ENCODE results near the gene CHAF1B.

Gene CHAF1B

GRCh38 chr21:36454093-36454531 lies 68.9 kb downstream of the CHAF1B start:
- H2AFZ ChIP-seq (ENCODE audit: low read depth, low read length) = no peak overlapping the region

GRCh38 chr21:36454706-36455105 lies 69.5 kb downstream of the CHAF1B start:
- H3K79me2 ChIP-seq (ENCODE audit: low read length) = no peaks in the 10 kb centered on the region
- no peaks in the 10 kb centered on the region for H3K4me1 ChIP-seq (ENCODE audit: low read length)
- no peak for TF ChIP-seq EZH2phosphoT487 (IDR thresholded peaks at IDR 0.05; ENCODE audit: low read depth)
- TF ChIP-seq, protein P1, sequence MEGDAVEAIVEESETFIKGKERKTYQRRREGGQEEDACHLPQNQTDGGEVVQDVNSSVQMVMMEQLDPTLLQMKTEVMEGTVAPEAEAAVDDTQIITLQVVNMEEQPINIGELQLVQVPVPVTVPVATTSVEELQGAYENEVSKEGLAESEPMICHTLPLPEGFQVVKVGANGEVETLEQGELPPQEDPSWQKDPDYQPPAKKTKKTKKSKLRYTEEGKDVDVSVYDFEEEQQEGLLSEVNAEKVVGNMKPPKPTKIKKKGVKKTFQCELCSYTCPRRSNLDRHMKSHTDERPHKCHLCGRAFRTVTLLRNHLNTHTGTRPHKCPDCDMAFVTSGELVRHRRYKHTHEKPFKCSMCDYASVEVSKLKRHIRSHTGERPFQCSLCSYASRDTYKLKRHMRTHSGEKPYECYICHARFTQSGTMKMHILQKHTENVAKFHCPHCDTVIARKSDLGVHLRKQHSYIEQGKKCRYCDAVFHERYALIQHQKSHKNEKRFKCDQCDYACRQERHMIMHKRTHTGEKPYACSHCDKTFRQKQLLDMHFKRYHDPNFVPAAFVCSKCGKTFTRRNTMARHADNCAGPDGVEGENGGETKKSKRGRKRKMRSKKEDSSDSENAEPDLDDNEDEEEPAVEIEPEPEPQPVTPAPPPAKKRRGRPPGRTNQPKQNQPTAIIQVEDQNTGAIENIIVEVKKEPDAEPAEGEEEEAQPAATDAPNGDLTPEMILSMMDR (IDR thresholded peaks at IDR 0.05; ENCODE audit: low read depth, low read length) = no peak
- no peak overlapping the region for H3K27ac ChIP-seq (ENCODE audit: low read length)
- H3K36me3 ChIP-seq (replicated peaks; ENCODE audit: low read depth, low read length) = no peaks in the 10 kb centered on the region
- no peaks in the 10 kb centered on the region for H3K27me3 ChIP-seq (ENCODE audit: low read depth, low read length)
- H3K4me2 ChIP-seq (ENCODE audit: low read length) = no peak overlapping the region
- no peaks in the 10 kb centered on the region for H3K9me3 ChIP-seq (ENCODE audit: insufficient read depth, low read length)
- no peak overlapping the region for H2AFZ ChIP-seq (ENCODE audit: low read depth, low read length)
- H3K9ac ChIP-seq (ENCODE audit: low read length) = no peak overlapping the region
- no peak overlapping the region for H3K4me3 ChIP-seq (ENCODE audit: low read length)
- H4K20me1 ChIP-seq (ENCODE audit: insufficient read depth, low read length) = no peaks in the 10 kb centered on the region

More at GRCh38 chr21:36454093-36454531, 68.9 kb downstream of the CHAF1B start:
- TF ChIP-seq, protein P1 (IDR thresholded peaks at IDR 0.05; ENCODE audit: low read depth, low read length) = no peak
- no peak for TF ChIP-seq EZH2phosphoT487 (IDR thresholded peaks at IDR 0.05; ENCODE audit: low read depth)
- H3K4me2 ChIP-seq (ENCODE audit: low read length) = no peak overlapping the region
- no peak overlapping the region for H3K9ac ChIP-seq (ENCODE audit: low read length)
- no peaks in the 10 kb centered on the region for H3K27me3 ChIP-seq (ENCODE audit: low read depth, low read length)
- no peaks in the 10 kb centered on the region for H3K9me3 ChIP-seq (ENCODE audit: insufficient read depth, low read length)
- no peak overlapping the region for H3K4me3 ChIP-seq (ENCODE audit: low read length)
- H3K4me1 ChIP-seq (ENCODE audit: low read length) = no peaks in the 10 kb centered on the region
- H3K27ac ChIP-seq (ENCODE audit: low read length) = no peak overlapping the region
- no peaks in the 10 kb centered on the region for H4K20me1 ChIP-seq (ENCODE audit: insufficient read depth, low read length)
- no peaks in the 10 kb centered on the region for H3K79me2 ChIP-seq (ENCODE audit: low read length)
- H3K36me3 ChIP-seq (replicated peaks; ENCODE audit: low read depth, low read length) = no peaks in the 10 kb centered on the region

- Histone ChIP-seq H3K4me2 (ENCODE audit: low read length) (no peak overlapping the region), H3K9me3 (ENCODE audit: insufficient read depth, low read length) (no peaks in the 10 kb centered on the region), H3K36me3 (replicated peaks; ENCODE audit: low read depth, low read length) (no peaks in the 10 kb centered on the region), H3K27ac (ENCODE audit: low read length) (no peak overlapping the region), H3K27me3 (ENCODE audit: low read depth, low read length) (no peaks in the 10 kb centered on the region), H3K79me2 (ENCODE audit: low read length) (no peaks in the 10 kb centered on the region), H3K4me1 (ENCODE audit: low read length) (no peaks in the 10 kb centered on the region), H2AFZ (ENCODE audit: low read depth, low read length) (no peak overlapping the region), H3K9ac (ENCODE audit: low read length) (no peak overlapping the region), H4K20me1 (ENCODE audit: insufficient read depth, low read length) (no peaks in the 10 kb centered on the region), H3K4me3 (ENCODE audit: low read length) (no peak overlapping the region)
- TF ChIP-seq, protein P1 (IDR thresholded peaks at IDR 0.05; ENCODE audit: low read depth, low read length) = no peak
- no peak for TF ChIP-seq EZH2phosphoT487 (IDR thresholded peaks at IDR 0.05; ENCODE audit: low read depth)
Measured at GRCh38 chr21:36456729-36457414, 71.7 kb downstream of the CHAF1B start.

DNA sequence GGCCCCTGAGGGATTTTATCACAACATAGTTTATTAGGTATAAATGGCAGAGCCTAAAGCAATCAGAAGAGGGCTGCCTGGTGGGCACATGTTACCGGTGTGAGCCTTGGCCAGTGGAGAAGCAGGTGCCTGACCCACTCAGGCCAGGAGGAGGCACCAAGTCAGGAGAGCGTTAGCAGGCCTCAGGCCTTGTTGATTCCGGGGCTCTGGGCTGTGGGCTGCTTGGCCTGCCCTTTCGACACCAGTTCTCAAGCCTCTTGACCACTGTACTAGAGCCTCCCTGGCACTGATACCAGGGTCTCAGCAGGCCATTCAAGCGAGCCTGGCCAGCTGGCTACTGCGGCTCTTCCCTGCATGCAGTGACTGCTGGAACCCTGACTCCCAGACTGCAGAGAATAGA lies 73.9 kb downstream of the CHAF1B start:
- no peaks in the 10 kb centered on the region for H3K36me3 ChIP-seq (replicated peaks; ENCODE audit: low read depth, low read length)
- no peak overlapping the region for H3K27ac ChIP-seq (ENCODE audit: low read length)
- H3K4me1 ChIP-seq (ENCODE audit: low read length) = peaks cover 5% of the 10 kb centered on the region
- no peak overlapping the region for H3K4me2 ChIP-seq (ENCODE audit: low read length)
- H3K27me3 ChIP-seq (ENCODE audit: low read depth, low read length) = no peaks in the 10 kb centered on the region
- H3K9me3 ChIP-seq (ENCODE audit: insufficient read depth, low read length) = no peaks in the 10 kb centered on the region
- no peak overlapping the region for H3K9ac ChIP-seq (ENCODE audit: low read length)
- no peak for TF ChIP-seq EZH2phosphoT487 (IDR thresholded peaks at IDR 0.05; ENCODE audit: low read depth)
- TF ChIP-seq, protein P1 (IDR thresholded peaks at IDR 0.05; ENCODE audit: low read depth, low read length) = no peak
- no peak overlapping the region for H3K4me3 ChIP-seq (ENCODE audit: low read length)
- H2AFZ ChIP-seq (ENCODE audit: low read depth, low read length) = no peak overlapping the region
- no peaks in the 10 kb centered on the region for H3K79me2 ChIP-seq (ENCODE audit: low read length)
- no peaks in the 10 kb centered on the region for H4K20me1 ChIP-seq (ENCODE audit: insufficient read depth, low read length)

Measured in OCI-LY3 (cell line).